Lung (tissue), 12 donors: ENCODE results near the gene LSM11. TPM values are rescaled to one million over a fixed set of nuclear protein-coding genes. Genes with fewer than 3 reads are reported as not detected.

ENCODE experiments used
- ATAC-seq: fragments of 200-7000 bp; cut with Tn5 transposase; one replicate; pipeline ENCODE4 v1.9.1; 2020; ENCODE audit warnings: moderate number of reproducible peaks; ENCODE audit not compliant: insufficient read depth, low FRiP score
- DNase-seq, 3 donors: peaks; one replicate each; pipeline ENCODE4 v3.0.0-alpha.2; 2013 to 2017
- H3K27ac ChIP-seq, 2 donors: one replicate each; pipeline ENCODE4 v1.5.1; 2013; ENCODE audit warnings: mild to moderate bottlenecking in 2 of 2, moderate library complexity in 2 of 2, control low read depth in 1 of 2, inconsistent platforms in 1 of 2, low read depth in 1 of 2, low read length in 1 of 2
- H3K27me3 ChIP-seq, 3 donors: one replicate each; pipeline ENCODE4 v1.5.1; 2013; ENCODE audit warnings: low read length in 2 of 3; ENCODE audit not compliant: control insufficient read depth in 3 of 3, insufficient read depth in 3 of 3
- H3K36me3 ChIP-seq, 4 donors: one replicate each; pipeline ENCODE4 v1.5.1; 2013; ENCODE audit warnings: low read length in 4 of 4, mild to moderate bottlenecking in 1 of 4, moderate library complexity in 1 of 4; ENCODE audit not compliant: control insufficient read depth in 4 of 4, insufficient read depth in 4 of 4
- H3K4me1 ChIP-seq, 5 donors: one replicate each; pipeline ENCODE4 v1.5.1; 2013; ENCODE audit warnings: low read length in 5 of 5, mild to moderate bottlenecking in 2 of 5, moderate library complexity in 1 of 5; ENCODE audit not compliant: control insufficient read depth in 5 of 5, insufficient read depth in 5 of 5
- H3K4me3 ChIP-seq: one replicate; pipeline ENCODE4 v1.5.1; 2013; ENCODE audit warnings: mild to moderate bottlenecking, control low read depth, moderate library complexity
- H3K9ac ChIP-seq, 2 donors: one replicate each; pipeline ENCODE4 v1.5.1; 2013; ENCODE audit warnings: low read length in 2 of 2, control low read depth in 1 of 2; ENCODE audit not compliant: insufficient read depth in 1 of 2
- H3K9me3 ChIP-seq, 4 donors: one replicate each; pipeline ENCODE4 v1.5.1; 2013; ENCODE audit warnings: low read length in 3 of 4, mild to moderate bottlenecking in 1 of 4, moderate library complexity in 1 of 4; ENCODE audit not compliant: control insufficient read depth in 4 of 4, insufficient read depth in 3 of 4
- CTCF ChIP-seq: IDR thresholded peaks from 2 replicates; pipeline ENCODE4 v1.5.1; 2012; ENCODE audit warnings: mild to moderate bottlenecking; ENCODE audit errors: control extremely low read depth, extremely low read depth
- WGBS, 2 donors: extraction: QIAGEN DNeasy Blood & Tissue Kit; methylation state at CpG; one replicate each; pipeline ENCODE4 v1.1.7; 2013; 5-methylcytosine and 5-hydroxymethylcytosine counted together
- polyA plus RNA-seq, 2 donors: library from polyadenylated mRNA; stranded (reverse); fragments of 200-250 nt; gene quantifications; one replicate each; pipeline ENCODE4 v1.2.1, GENCODE V29; 2013
- total RNA-seq, 2 donors: library from RNA; depleted of rRNA in 1 of 2; stranded (reverse); fragments of >200 nt in 1 of 2; gene quantifications; one replicate each; pipeline ENCODE4 v1.2.1, GENCODE V29; 2014 to 2021
- donor health status: control.
- donor health status: control.
- donor health status: Bipolar disorder and iron deficiency.
- donor health status: healthy.
- donor health status: DM: yes; HTN: yes; CAD: no.

LSM11 gene
- total and polyA plus RNA-seq, 4 donors = 0.93 to 7.0 (median 1.8) TPM

- ATAC-seq (no peak), DNase-seq (no peak)
- Histone ChIP-seq H3K9ac (no peak overlapping the region), H3K4me3 (no peak overlapping the region), H3K27ac (no peak overlapping the region), H3K4me1 (no peaks in the 10 kb centered on the region), H3K9me3 (no peaks in the 10 kb centered on the region), H3K36me3 (peaks cover 0 to 11% (median 5%) of the 10 kb centered on the region in 4 donors), H3K27me3 (no peaks in the 10 kb centered on the region)
- TF ChIP-seq CTCF = no peak
- WGBS, 2 donors = 83 to 86% methylated on average over 1 of the region's 1 CpG
Measured at GRCh38 chr5:157799578-157799977, 56.1 kb downstream of the LSM11 start.

GRCh38 chr5:157800137-157800536 is 56.6 kb downstream of the LSM11 start:
- no peak overlapping the region for H3K4me3 ChIP-seq
- H3K36me3 ChIP-seq = peaks cover 0 to 12% (median 5%) of the 10 kb centered on the region in 4 donors
- WGBS, 2 donors = 79 to 82% methylated on average over 1 of the region's 1 CpG

GRCh38 chr5:157802736-157803135 is 59.2 kb downstream of the LSM11 start:
- ATAC-seq = no peak
- 97 to 98% methylated on average over 6 of the region's 6 CpGs for whole genome bisulfite sequencing, 2 donors
- no peak for TF ChIP-seq CTCF
- no peak overlapping the region for H3K4me3 ChIP-seq
- H3K27ac ChIP-seq = no peak overlapping the region
- H3K9me3 ChIP-seq = no peaks in the 10 kb centered on the region
- H3K9ac ChIP-seq = no peak overlapping the region
- no peak for DNase-seq
- no peaks in the 10 kb centered on the region for H3K4me1 ChIP-seq
- no peaks in the 10 kb centered on the region for H3K27me3 ChIP-seq
- peaks cover 0 to 18% (median 9%) of the 10 kb centered on the region in 4 donors for H3K36me3 ChIP-seq

More at GRCh38 chr5:157800137-157800536, 56.6 kb downstream of the LSM11 start:
- TF ChIP-seq CTCF = no peak
- no peak for ATAC-seq
- Histone ChIP-seq H3K27ac (no peak overlapping the region), H3K27me3 (no peaks in the 10 kb centered on the region), H3K9me3 (no peaks in the 10 kb centered on the region), H3K4me1 (no peaks in the 10 kb centered on the region), H3K9ac (no peak overlapping the region)
- no peak for DNase-seq

- ATAC-seq = no peak
- peaks cover 0 to 3% (median 0%) of the 10 kb centered on the region in 5 donors for H3K4me1 ChIP-seq
- H3K27me3 ChIP-seq = no peaks in the 10 kb centered on the region
- no peak for DNase-seq
- no peak for TF ChIP-seq CTCF
- no peak overlapping the region for H3K9ac ChIP-seq
- peaks cover 6 to 30% (median 21%) of the 10 kb centered on the region in 4 donors for H3K36me3 ChIP-seq
- WGBS, 2 donors = 93 to 94% methylated on average over 2 of the region's 2 CpGs
- no peaks in the 10 kb centered on the region for H3K9me3 ChIP-seq
- H3K4me3 ChIP-seq = no peak overlapping the region
- H3K27ac ChIP-seq = no peak overlapping the region
Measured at GRCh38 chr5:157808043-157808442, 64.5 kb downstream of the LSM11 start.
